ENCODE measurements around the gene TTC32.

- TF ChIP-seq CTCF (IDR thresholded peaks at IDR 0.05; ENCODE audit: borderline replicate concordance, extremely low read depth, low read length, poor library complexity, severe bottlenecking) (no peak), EZH2 (IDR thresholded peaks at IDR 0.05; ENCODE audit: borderline replicate concordance, low read depth, low read length, severe bottlenecking) (no peak)
Measured at GRCh38 chr2:19864381-19864780, 37.4 kb downstream of the TTC32 start.
